H9 (cell line): Measurements from ENCODE around the gene MLYCD. TPM values are rescaled to one million over a fixed set of nuclear protein-coding genes. Genes with fewer than 3 reads are reported as not detected.

Source experiments
- DNase-seq: peaks from one replicate; pipeline ENCODE4 v3.0.0-alpha.2; 2017
- H2AFZ ChIP-seq: one replicate; pipeline ENCODE4 v1.6.1; 2013; ENCODE audit warnings: mild to moderate bottlenecking, low read length, control low read depth, moderate library complexity
- H2AK5ac ChIP-seq: 2 replicates; pipeline ENCODE4 v1.6.1; 2013; ENCODE audit warnings: low read length, control low read depth, mixed read lengths; ENCODE audit not compliant: insufficient read length
- H2BK120ac ChIP-seq: one replicate; pipeline ENCODE4 v1.6.1; 2013; ENCODE audit warnings: low read depth, mild to moderate bottlenecking, low read length, control low read depth, inconsistent platforms; ENCODE audit not compliant: poor library complexity, severe bottlenecking
- H2BK12ac ChIP-seq: 2 replicates; pipeline ENCODE4 v1.6.1; 2013; ENCODE audit warnings: low read length, control low read depth, mixed read lengths, low read depth; ENCODE audit not compliant: insufficient read length
- H2BK15ac ChIP-seq: 2 replicates; pipeline ENCODE4 v1.6.1; 2013; ENCODE audit warnings: low read depth, low read length, control low read depth
- H2BK20ac ChIP-seq: one replicate; pipeline ENCODE4 v1.6.1; 2013; ENCODE audit warnings: low read depth, mild to moderate bottlenecking, low read length, control low read depth, inconsistent platforms; ENCODE audit not compliant: poor library complexity, severe bottlenecking
- H2BK5ac ChIP-seq: 2 replicates; pipeline ENCODE4 v1.6.1; 2013; ENCODE audit warnings: low read length, control low read depth, mixed read lengths; ENCODE audit not compliant: insufficient read length
- H3K14ac ChIP-seq: 2 replicates; pipeline ENCODE4 v1.6.1; 2013; ENCODE audit warnings: low read length, control low read depth; ENCODE audit not compliant: insufficient read depth
- H3K18ac ChIP-seq: 2 replicates; pipeline ENCODE4 v1.6.1; 2013; ENCODE audit warnings: low read depth, mild to moderate bottlenecking, mixed read lengths, low read length, control low read depth; ENCODE audit not compliant: insufficient read length
- H3K23ac ChIP-seq: 2 replicates; pipeline ENCODE4 v1.6.1; 2013; ENCODE audit warnings: low read length, control low read depth, mixed read lengths, low read depth; ENCODE audit not compliant: insufficient read length
- H3K23me2 ChIP-seq: 2 replicates; pipeline ENCODE4 v1.6.1; 2013; ENCODE audit warnings: low read depth, mild to moderate bottlenecking, mixed read lengths, low read length, control low read depth; ENCODE audit not compliant: insufficient read length, poor library complexity, severe bottlenecking
- H3K27ac ChIP-seq: 2 replicates; pipeline ENCODE4 v1.5.1; 2013; ENCODE audit warnings: low read length, control low read depth, mixed read lengths, low read depth; ENCODE audit not compliant: insufficient read length
- H3K27me3 ChIP-seq: 2 replicates; pipeline ENCODE4 v1.6.1; 2013; ENCODE audit warnings: low read length, control low read depth, inconsistent platforms; ENCODE audit not compliant: insufficient read depth
- H3K4ac ChIP-seq: 2 replicates; pipeline ENCODE4 v1.6.1; 2013; ENCODE audit warnings: low read depth, mild to moderate bottlenecking, control low read depth, inconsistent platforms, low read length, moderate library complexity
- H3K4me1 ChIP-seq: 2 replicates; pipeline ENCODE4 v1.6.1; 2013; ENCODE audit warnings: low read length, control low read depth, inconsistent platforms; ENCODE audit not compliant: insufficient read depth
- H3K4me2 ChIP-seq: 2 replicates; pipeline ENCODE4 v1.6.1; 2013; ENCODE audit warnings: low read length, control low read depth, mixed read lengths; ENCODE audit not compliant: insufficient read length, insufficient read depth
- H3K56ac ChIP-seq: 2 replicates; pipeline ENCODE4 v1.6.1; 2013; ENCODE audit warnings: low read depth, mild to moderate bottlenecking, mixed read lengths, low read length, control low read depth; ENCODE audit not compliant: insufficient read length
- H3K79me1 ChIP-seq: 2 replicates; pipeline ENCODE4 v1.6.1; 2013; ENCODE audit warnings: low read depth, mild to moderate bottlenecking, moderate library complexity, low read length, control low read depth, inconsistent platforms; ENCODE audit not compliant: insufficient read depth, poor library complexity, severe bottlenecking
- H3K79me2 ChIP-seq: 2 replicates; pipeline ENCODE4 v1.6.1; 2013; ENCODE audit warnings: low read length, control low read depth, inconsistent platforms; ENCODE audit not compliant: insufficient read depth
- H3K9ac ChIP-seq: 2 replicates; pipeline ENCODE4 v1.6.1; 2013; ENCODE audit warnings: low read length, control low read depth, mixed read lengths; ENCODE audit not compliant: insufficient read length; ENCODE audit errors: extremely low read depth
- H3K9me3 ChIP-seq: one replicate; pipeline ENCODE4 v1.6.1; 2013; ENCODE audit warnings: low read depth, low read length, inconsistent platforms; ENCODE audit not compliant: control insufficient read depth
- H3T11ph ChIP-seq: one replicate; pipeline ENCODE4 v1.6.1; 2013; ENCODE audit warnings: mild to moderate bottlenecking, low read length, control low read depth, inconsistent platforms
- H4K20me1 ChIP-seq: one replicate; pipeline ENCODE4 v1.6.1; 2013; ENCODE audit not compliant: control insufficient read depth, insufficient read length, insufficient read depth
- H4K5ac ChIP-seq: 2 replicates; pipeline ENCODE4 v1.6.1; 2013; ENCODE audit warnings: low read depth, mild to moderate bottlenecking, mixed read lengths, low read length, control low read depth; ENCODE audit not compliant: insufficient read length
- H4K8ac ChIP-seq: replicated peaks from 2 replicates; pipeline ENCODE4 v1.6.1; 2013; ENCODE audit warnings: low read length, control low read depth, mixed read lengths, low read depth; ENCODE audit not compliant: insufficient read length
- H4K91ac ChIP-seq: 2 replicates; pipeline ENCODE4 v1.6.1; 2013; ENCODE audit warnings: low read depth, mild to moderate bottlenecking, moderate library complexity, mixed read lengths, low read length, control low read depth; ENCODE audit not compliant: insufficient read length
- H3K27ac Mint-ChIP-seq, 3 experiments: 2 replicates in 2 of 3; 3 replicates in 1 of 3; pipeline ENCODE4 v1.8.0; 2020 to 2021; ENCODE audit warnings: mixed read lengths in 3 of 3, mild to moderate bottlenecking in 1 of 3, moderate library complexity in 1 of 3
- H3K27me3 Mint-ChIP-seq: 2 replicates; pipeline ENCODE4 v1.8.0; 2021; ENCODE audit warnings: low read depth, mild to moderate bottlenecking, moderate library complexity, mixed read lengths
- H3K36me3 Mint-ChIP-seq, 3 experiments: 2 replicates in 2 of 3; 3 replicates in 1 of 3; pipeline ENCODE4 v1.8.0; 2020 to 2021; ENCODE audit warnings: low read depth in 3 of 3, mixed read lengths in 3 of 3; ENCODE audit not compliant: insufficient read depth in 1 of 3
- H3K4me1 Mint-ChIP-seq, 2 experiments: 2 replicates each; pipeline ENCODE4 v1.8.0; 2020; ENCODE audit warnings: mixed read lengths in 2 of 2
- H3K4me3 Mint-ChIP-seq, 2 experiments: 2 replicates in 1 of 2; 3 replicates in 1 of 2; pipeline ENCODE4 v1.8.0; 2020 to 2021; ENCODE audit warnings: mild to moderate bottlenecking in 2 of 2, mixed read lengths in 2 of 2, moderate library complexity in 1 of 2
- H3K9me3 Mint-ChIP-seq, 2 experiments: 2 replicates in 1 of 2; 3 replicates in 1 of 2; pipeline ENCODE4 v1.8.0; 2020; ENCODE audit warnings: mild to moderate bottlenecking in 2 of 2, mixed read lengths in 2 of 2, moderate library complexity in 1 of 2
- CTCF ChIP-seq: fragments of 200-600 bp; sonication (generic); conservative IDR thresholded peaks from 3 replicates; pipeline ENCODE4 v1.8.0; 2021; ENCODE audit warnings: antibody characterized with exemption, mild to moderate bottlenecking
- WGBS: extraction: QIAGEN DNeasy Blood & Tissue Kit; methylation state at CpG from one replicate; pipeline ENCODE4 v1.1.7; 2013; ENCODE audit warnings: missing lambda C conversion rate, low lambda C conversion rate, mixed read lengths; ENCODE audit not compliant: insufficient read length; ENCODE audit errors: extremely low coverage; 5-methylcytosine and 5-hydroxymethylcytosine counted together
- total RNA-seq: library from RNA; stranded (reverse); gene quantifications from 2 replicates; pipeline ENCODE4 v1.2.1, GENCODE V29; 2021

Gene MLYCD
- total RNA-seq, 1 experiment from 2014 or later, result 7.1 TPM

GRCh38 chr16:83942815-83943515 is 44.0 kb downstream of the MLYCD start:
- Mint-ChIP-seq H3K36me3 (peaks cover 0 to 6% (median 5%) of the 10 kb centered on the region in 3 experiments; a peak in 3 of 7 replicates), H3K4me3 (no peak overlapping the region), H3K27me3 (peaks cover 5% of the 10 kb centered on the region), H3K4me1 (peaks cover 5 to 16% of the 10 kb centered on the region in 2 experiments), H3K9me3 (no peaks in the 10 kb centered on the region), H3K27ac (no peak overlapping the region)
- DNase-seq, result no peak
- Histone ChIP-seq H3K27me3 (no peaks in the 10 kb centered on the region), H2BK120ac (no peak overlapping the region), H3K56ac (no peak overlapping the region), H3K9ac (no peak overlapping the region), H3K27ac (no peak overlapping the region), H4K20me1 (no peaks in the 10 kb centered on the region), H4K8ac (no peak overlapping the region), H2BK20ac (no peak overlapping the region), H3K23me2 (no peaks in the 10 kb centered on the region), H2BK15ac (no peak overlapping the region), H3K23ac (no peak overlapping the region), H3K79me1 (no peaks in the 10 kb centered on the region), H3K79me2 (no peaks in the 10 kb centered on the region), H3T11ph (no peak overlapping the region), H2BK5ac (no peak overlapping the region), H3K4me1 (no peaks in the 10 kb centered on the region), H4K5ac (no peak overlapping the region), H3K18ac (no peak overlapping the region), H3K4me2 (no peak overlapping the region), H2AFZ (no peak overlapping the region), H2AK5ac (no peak overlapping the region), H2BK12ac (no peak overlapping the region), H3K4ac (no peak overlapping the region), H3K9me3 (no peaks in the 10 kb centered on the region), H3K14ac (no peak overlapping the region; the same call in 1 of the 2 replicates), H4K91ac (no peak overlapping the region)
- TF ChIP-seq CTCF, result no peak
- WGBS, result no CpG with 5 or more reads among the region's 11 CpGs
